Activated CD8-positive, alpha-beta memory T cell treated with anti-CD3 and anti-CD28 coated beads, Interleukin-2, amount 50 U/mL, for 4 hours (primary cell): ENCODE measurements around the gene SFTPD.

Experiments
- DNase-seq: peaks from one replicate; pipeline ENCODE4 v3.0.0-alpha.2; 2020

The SFTPD gene

DNA sequence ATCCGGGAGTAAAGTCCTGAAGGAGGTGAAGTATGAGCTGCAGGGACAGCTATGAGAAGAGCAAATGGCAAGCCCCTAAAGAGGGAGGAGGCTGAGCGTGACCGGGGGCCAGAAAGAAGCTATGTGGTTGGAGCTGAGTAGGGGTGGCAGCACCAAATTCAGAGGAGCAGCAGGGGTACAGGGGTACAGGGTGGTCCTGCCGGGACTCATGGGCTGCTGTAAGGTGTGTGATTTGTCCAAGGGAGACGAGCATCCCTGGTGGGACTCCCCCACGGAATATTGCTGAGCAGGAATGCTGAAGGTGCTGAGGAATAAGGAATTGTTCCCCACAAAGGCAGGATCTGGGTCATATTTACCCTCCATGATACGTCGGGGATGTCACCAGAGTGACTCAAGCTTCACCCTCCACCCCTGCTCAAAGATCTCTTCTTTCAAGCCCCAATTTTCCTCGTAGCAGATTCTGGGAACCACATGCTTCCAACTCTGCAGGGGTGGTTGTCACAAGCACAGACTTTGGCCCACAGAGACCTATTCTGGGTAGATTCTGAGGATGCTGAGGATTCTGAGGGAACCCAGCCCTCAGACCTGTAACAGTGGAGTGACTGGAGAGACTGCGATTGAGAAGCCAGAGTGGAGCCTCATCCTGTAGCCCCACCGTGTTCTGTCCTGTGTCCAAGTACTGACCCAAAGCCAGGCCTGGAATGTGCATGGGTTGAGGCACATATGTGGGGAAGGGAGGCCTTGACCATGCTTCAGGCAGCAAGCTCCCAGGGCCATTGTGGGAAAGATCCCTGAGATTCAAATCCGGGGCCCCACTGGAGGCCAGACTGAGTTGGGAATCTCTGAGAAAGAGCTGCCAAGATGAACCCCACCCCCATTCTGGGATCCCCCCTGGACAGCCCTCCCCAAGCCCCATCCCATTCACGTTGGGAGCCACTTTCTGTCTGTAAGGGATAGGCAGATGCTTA lies 4.2 kb downstream of the SFTPD start:
- no peak for DNase-seq

DNA sequence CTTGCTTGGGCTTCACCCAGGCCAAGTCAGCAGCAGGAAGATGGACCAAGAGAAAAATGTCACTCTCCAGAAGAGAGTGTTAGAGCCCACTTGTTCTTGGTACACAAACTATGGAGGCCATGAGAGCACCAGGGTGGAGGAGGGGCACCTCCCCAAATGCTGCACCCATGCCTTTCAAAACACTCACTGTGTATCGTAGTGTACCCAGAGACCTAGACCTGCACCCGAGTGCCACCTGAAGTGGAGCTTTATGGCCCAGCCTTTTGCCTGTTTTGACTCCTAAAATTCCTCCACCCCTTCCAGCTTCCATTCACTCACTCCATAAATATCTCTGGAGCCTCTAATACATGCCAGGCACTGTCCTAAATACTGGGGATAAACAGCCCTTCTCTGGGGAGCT lies 5.0 kb downstream of the SFTPD start:
- no peak for DNase-seq

DNA sequence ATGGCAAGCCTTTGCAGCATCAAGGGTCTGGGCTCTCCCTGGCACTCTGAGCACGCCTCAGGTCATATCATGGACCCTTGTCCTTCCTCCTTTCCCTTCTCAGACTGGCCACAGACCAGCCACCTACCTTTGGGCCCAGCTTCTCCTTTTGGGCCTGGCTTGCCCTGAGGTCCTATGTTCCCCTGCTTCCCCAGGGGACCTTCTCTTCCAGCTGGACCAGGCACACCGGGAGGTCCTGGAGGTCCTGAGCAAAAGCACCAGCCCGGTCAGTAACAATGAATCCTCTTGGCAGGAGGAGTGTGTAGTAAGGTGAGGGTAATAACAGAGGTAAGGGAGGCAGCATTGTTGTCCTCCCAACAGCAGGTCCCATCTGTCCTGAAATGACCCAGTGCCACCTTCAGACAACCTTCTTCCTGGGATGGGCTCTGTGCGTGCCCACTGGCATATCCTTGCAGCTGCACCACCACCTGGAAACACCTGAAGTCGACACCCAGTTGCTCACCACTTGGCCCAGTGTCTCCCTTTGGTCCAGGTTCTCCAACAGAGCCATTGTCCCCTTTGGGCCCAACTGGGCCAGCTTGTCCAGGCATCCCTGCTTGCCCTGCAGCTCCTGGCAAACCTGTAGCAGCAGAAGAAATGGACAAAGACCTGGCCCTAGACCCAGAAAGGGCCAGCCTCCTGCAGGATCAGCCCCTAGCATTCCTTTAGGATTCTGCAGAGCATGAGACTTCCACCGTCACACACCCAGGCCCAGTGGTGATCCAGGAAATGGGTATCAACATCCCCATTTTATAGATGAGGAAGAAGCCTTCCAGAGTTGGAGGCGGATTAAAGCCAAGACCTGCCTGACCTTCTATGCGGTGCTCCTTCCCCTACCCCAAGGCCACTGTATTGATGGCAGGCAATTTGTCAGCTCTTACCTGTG lies 6.4 kb downstream of the SFTPD start:
- no peak for DNase-seq

DNA sequence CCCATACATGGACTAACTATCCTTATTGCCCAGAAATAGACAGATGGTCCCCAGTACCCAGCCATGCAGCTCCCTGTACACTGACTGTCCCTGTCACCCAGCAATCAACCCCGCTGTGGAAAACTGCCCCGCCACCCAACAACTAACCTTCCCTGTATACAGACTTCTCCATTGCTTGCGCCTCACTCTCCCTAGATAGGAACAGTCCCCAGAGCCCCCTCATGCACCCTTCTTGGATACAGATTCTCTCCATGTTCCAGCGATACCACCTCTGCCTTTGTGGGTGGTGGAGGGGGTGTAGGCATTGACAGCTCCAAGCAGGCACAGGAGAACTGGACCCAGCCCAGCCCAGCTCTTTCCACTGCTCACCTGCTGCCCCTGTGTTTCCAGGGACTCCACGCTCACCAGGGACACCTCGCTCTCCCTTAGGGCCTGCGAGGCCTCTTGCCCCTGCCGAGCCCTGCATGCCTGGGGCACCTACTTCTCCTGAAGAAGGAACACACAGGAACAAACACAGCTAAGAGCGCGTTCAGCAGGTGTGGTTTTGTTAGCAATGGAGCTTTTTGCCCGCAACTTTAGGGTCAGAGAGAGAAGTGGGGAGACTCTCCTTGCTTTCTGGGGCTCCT lies 7.2 kb downstream of the SFTPD start:
- DNase-seq, result no peak

DNA sequence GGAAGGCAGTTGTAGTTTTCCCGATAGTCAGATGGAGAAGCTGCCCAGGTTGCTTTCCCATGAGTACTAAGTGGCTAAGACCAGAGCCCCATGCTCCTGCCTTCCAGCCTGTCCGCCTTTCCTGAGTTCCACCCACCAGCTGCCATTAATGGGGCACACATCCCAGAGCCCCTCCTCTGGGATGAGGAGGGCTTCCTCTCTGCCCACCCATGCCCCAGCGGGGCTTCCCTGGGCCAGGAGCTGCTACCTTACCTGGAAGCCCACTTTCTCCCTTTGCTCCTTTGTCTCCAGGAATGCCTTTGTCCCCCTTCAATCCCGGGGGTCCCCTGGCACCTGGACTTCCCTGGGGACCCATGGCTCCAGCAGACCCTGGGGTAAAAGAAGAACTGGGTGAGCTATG lies 7.8 kb downstream of the SFTPD start:
- DNase-seq, result no peak

DNA sequence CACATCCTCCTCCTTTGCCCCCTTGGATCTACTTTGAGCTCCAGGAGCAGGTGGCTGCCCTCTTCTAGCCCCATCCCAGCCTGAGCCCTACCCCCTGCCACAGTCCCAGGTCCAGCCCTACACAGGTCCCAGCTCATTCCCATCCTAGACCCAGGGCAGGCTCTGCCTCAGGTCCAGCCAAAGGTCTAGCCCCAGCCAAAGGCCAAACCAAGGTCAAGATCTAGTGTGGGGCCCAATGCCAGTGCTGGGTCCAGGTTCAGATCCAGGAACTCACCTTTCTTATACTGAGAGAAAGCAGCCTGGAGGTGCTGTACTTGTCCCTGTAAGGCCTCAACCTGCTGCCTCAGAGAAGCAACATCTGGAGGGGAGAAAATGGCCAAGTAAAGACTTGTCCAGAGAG lies 8.5 kb downstream of the SFTPD start:
- DNase-seq, result no peak

DNA sequence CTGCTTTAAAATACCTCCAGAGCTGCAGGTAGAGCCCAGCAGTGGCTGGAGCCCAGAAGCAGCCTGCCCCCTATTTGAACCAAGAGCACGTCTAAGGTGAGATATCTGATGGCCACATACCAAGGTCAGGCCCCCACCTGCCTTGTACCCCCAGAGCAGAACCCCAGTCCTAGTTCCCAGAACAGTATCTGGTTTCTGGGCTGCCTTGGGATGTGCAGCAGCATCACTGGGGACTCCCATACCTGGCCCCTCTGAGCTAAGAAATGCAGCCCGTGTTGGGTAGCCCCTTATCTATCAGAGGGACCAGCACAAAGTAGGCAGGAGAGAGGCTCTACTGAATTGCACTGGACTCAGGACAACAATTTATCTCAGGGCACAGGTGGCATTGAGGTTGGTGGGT lies 8.9 kb downstream of the SFTPD start:
- no peak for DNase-seq

DNA sequence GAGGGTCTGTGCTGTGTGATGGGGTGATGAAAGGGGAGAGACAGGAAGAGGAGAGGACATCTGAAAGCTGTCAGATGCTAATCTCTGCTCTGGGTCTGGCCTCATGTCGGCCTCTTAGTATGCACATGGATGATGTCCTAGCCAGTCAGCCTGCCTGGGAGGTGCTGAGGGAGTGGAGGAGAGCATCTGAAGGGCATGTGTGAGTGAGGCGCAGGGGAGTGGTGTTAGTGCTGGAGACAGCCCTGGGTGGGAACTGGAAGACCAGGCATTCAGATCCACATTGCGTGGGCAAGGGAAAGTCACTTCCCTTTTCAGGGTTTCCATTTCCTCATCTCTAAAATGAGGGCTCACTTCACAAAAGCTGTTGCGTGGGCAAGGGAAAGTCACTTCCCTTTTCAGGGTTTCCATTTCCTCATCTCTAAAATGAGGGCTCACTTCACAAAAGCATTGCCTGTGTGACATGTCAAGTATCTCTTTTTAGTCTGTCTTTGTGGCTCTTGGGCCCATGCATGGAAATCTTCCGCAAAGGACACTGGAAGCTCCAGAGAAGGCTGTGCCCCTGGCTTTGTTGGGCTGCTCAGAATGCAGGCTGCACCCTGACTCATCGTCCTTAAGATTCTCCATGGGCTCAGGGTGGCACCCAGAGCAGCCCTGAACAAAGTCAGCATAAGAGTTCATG lies 10.0 kb downstream of the SFTPD start:
- no peak for DNase-seq

DNA sequence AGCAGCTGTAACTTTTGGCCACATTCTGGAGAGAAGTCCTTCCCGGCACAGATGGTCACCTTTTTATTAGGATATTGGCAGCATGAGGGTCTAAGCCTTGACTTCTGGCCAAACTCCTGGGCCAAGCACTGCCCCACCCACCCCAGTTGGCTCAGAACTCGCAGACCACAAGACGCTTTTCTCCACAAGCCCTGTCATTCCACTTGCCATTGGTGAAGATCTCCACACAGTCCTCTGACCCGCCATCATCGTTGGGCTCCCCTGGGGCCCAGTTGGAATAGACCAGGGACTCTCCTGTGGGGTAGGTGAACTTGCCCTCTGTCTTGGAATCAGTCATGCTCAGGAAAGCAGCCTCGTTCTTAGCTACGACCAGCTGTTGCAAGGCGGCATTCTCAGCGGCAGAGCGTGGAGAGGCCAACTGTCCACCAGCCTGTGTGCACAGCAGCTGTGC lies 11.2 kb downstream of the SFTPD start:
- DNase-seq, result no peak

DNA sequence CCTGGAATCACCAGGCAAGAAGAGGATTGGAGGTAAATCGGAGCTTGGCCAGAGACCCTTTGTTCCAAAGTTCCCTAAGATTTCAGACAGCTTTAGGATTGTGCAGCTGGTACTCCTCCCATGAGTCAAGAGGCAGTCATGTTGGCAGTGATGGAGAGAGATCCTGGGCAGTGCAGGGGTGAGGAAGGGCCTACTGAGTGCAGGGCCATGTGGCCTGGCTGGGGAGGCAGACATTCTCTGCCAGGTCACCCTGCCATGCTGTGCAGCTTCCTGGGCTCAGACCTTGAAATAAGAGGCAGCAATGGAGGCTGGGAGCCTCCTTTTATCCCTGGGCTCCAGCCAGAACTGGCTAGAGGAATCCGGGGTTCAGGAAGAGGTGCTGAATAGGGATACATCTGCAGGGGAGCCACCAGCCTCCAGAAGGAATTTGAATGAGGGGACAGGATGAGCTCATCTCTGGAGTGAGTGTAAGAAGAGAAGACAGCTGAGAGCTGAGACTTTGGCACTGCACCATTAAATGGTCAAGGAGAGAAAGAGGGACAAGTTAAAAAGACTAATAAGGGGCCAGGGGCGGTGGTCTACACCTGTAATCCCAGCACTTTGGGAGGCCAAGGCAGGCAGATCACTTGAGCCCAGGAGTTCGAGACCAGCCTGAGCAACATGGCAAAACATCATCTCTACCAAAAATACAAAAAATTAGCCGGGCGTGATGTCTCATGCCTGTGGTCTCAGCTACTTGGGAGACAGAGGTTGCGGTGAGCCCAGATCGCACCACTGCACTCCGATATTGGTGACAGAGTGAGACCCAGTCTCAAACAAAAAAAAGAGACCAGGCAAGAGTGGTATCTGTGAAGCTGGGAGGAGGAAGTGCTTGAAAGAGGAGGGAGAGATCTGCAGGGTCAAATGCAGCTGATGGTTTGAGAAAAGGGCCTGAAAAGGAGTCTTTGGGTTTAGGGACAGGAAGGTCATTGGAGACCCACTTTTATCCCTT lies 12.0 kb downstream of the SFTPD start:
- DNase-seq, result no peak

DNA sequence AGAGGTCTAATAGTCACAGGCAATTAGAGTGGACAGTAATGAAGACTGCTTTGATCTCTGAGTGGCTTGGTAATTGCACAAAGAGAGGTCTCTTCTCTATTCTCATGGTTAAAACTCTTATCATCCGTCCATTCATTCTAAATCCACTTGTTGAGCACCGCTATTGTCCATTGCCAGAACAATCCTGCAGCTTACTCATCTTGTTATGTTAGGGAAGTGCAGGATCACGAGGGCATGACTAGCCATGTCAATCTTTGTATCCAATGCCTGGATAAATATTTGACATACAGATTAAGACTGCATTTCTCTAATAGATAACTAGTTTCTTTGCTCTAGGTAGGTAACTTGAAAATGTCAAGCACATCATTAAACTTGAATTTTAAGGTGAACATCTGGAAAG lies 14.9 kb downstream of the SFTPD start:
- DNase-seq, result no peak

DNA sequence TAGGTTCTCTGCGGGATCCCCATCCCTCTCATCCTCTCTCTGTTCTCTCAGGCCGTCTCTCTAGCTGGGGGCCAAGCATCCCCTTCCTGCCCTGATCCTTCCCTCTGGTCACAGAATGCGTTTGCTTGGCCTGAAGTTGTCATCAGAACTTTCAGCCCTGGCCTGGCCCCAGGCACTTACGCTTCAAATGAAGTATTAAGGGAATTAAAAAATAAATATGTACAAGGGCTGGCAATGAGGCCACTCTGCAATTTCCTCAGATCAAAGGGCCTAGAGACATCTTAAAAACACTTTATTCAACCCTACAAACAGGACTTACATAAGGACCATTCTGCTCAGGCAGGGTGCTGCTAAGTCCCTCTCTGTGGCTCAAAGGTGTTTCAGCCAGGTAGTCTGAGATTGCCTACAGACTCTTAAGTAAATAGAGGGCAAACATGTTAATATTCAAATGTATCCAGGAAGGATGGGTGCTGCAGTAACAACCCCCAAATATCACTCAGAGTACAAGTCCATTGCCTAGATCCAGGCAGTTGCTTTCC lies 16.0 kb downstream of the SFTPD start:
- DNase-seq, result no peak

DNA sequence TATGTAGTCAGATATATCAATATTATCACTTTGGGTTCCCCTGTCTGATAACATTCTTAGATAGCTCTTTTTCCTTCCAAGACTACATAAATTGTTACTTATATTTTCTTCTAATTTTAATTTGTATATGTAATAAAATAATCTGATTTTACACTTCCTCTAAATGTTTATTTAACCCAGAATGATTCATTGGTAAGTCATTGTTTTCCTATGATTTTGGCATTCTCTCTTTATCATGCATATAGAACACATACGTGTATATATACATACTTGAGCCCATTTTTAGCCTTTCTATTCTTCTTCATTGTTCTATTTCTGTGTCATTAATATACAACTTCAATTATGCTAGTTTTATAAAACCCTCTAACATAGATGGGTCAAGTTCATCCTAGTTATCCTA lies 16.6 kb downstream of the SFTPD start:
- DNase-seq, result no peak

DNA sequence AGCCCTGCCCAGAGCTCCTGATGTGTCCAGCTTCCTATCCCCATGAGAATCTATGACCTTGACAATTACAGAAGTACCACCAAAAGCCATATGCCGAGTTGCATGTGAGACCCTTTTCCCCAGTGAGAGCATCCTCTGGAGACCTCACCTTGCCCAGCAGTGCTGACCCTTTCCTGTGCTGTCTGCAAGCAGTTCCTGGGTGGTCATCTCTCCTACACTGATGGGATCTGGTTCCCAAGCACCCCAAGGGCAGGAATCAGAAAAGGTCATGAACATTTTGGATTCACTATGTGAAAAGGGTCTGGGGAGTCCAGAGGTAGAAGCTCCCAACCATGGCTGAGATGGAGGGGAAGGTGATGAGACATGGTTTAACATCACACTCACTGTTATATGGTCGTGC lies 18.2 kb downstream of the SFTPD start:
- no peak for DNase-seq

DNA sequence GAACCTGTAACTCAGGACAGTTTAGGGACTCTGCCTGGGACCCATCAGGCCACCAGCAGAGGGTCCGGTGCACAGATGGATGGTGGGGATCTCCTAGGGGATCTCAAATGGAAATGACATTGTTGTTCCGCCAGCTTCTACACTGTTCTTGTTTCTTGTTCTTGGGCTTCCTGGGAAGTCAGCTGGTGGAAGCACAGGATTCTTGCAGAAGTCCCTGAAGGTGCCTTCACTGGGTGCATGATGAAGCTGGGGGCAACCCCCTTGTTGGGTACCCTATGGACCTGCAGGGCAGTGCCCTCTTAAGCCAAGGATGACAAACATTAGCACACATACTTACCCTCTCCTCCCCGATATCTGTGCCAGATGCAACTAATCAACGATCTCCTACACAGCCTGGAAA lies 18.6 kb downstream of the SFTPD start:
- DNase-seq, result no peak

DNA sequence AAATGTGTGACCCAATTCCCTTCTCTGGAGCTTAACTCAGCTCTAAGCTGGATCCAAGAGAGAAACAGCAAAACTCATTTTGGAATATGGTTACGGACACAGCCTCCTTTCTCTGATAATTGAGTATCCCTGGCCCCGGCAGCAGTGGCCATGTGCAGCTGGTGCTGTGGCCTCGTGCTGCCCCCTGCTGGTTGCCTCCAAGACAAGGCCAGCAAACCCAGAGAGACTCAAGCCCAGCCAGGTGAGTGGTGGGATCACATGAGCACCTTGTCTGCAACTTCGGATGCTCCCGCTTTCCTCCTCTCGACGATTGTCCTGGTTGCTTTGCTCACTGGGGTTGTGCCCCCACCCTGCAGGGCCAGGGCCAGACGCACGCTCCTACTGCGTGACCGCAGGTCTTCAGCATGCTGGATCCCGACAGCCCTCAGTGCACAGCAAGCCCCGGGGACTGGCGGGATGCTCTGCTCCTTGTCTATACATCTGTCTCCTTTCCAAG lies 19.4 kb downstream of the SFTPD start:
- DNase-seq, result peak; percentile 72

DNA sequence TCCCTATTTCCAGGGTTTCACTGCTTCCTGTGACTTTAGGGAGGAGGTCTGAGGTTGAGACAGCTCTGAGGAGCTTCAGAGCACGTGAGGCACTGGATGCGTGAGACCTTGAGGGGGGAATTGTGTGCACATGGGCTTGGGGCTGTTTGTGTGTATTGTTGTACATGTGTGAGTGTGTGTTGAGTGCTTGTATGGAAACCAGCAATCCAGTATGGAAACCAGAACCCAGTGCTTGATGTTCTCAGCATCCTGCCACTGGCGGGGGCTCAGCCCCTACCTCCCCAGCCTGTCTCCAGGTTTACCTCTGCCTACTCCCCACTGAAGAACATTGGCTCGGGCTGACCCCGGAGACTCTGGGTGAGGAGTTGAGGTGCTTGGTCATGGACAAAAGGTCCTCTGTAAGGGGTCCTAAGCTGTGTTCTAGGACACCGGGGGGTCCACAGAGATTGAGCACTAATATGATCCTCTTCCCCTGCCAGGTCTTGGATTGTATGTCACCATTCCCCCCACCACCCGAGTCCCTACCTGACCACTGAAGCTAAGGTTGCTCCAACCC lies 20.8 kb downstream of the SFTPD start:
- no peak for DNase-seq

DNA sequence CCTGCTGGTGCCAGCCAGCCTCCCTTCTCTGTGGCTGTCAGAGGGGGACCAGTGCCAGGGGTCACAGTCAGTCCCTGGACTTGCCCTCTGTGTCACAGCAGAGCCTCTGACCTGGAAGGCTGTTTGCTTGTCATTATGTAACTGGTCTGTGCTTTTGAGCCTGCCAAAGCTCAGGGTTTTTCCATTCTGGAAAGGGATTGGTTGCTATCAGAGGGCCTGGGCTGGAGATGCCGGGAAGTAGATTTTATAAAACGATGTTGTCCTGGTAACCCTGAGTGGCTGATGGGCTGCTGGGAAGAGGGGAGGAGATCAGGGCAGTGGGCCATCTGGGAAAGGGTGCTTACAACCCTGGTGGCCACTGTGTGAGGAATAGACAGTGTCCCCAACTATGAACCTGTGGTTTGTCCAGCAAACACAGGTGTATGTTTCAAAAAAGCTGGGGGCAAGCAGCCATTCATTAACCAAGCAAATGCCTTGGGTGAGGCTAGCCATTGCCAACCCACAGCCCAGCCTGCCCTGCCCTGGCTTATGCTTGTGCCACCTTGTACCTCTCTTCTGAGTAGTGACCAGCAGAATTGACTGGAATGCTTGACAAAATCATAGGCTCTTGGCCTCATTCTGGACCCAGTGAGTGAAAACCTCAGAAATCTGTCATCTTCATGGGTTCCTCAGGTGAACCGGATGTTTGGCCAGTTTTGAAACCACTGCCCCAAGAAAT lies 21.6 kb downstream of the SFTPD start:
- DNase-seq, result no peak

DNA sequence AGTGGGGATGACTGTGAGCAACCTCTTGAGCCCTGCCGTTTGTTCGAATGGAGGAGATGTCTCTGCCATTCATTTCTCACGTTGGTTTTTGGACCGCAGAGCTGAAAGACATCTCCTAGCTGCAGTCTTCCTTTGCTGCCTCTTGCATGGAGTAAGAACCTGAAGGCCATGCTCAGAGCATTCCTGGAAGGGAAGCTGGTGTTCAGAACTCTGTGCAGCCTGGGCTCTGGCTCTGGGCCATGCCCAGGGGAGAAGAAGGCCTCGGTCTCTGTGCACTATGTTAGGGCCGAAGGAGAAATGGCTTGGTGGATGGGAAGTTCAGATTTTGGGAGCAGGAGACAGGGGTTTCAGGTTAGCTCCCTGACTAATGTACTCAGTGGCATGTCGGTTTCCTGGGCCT lies 22.9 kb downstream of the SFTPD start:
- DNase-seq, result no peak

DNA sequence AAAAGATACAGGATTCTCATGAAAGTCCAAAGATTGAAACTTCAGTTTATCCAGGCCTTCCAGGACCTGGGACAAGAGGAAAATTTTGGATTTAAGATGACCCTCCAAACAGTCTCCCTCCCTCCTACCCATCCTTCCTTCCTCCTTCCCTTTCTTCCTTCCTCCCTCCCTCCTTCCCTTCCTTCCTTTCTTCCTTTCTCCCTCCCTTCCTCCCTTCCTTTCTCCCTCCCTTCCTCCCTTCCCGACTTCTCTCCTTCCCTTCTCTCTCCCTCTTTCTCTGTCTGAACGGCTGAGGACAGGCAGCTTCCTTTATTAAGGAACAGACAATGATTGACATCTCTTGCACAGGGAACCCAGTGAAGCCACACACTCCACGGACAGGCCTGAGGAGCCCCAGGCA lies 23.3 kb downstream of the SFTPD start:
- no peak for DNase-seq
